NT2/D1 (cell line): ENCODE results near the gene FUT2.

Source experiments
- SUZ12 ChIP-seq: IDR thresholded peaks from 2 replicates; pipeline ENCODE4 v1.6.1; 2011; ENCODE audit not compliant: insufficient read length, insufficient read depth; ENCODE audit errors: extremely low read depth
- YY1 ChIP-seq: IDR thresholded peaks from 2 replicates; pipeline ENCODE4 v1.6.1; 2011; ENCODE audit not compliant: insufficient read length, insufficient read depth
- ZNF274 ChIP-seq: IDR thresholded peaks from 2 replicates; pipeline ENCODE4 v1.6.1; 2011; ENCODE audit warnings: mild to moderate bottlenecking, low read depth, low read length

DNA sequence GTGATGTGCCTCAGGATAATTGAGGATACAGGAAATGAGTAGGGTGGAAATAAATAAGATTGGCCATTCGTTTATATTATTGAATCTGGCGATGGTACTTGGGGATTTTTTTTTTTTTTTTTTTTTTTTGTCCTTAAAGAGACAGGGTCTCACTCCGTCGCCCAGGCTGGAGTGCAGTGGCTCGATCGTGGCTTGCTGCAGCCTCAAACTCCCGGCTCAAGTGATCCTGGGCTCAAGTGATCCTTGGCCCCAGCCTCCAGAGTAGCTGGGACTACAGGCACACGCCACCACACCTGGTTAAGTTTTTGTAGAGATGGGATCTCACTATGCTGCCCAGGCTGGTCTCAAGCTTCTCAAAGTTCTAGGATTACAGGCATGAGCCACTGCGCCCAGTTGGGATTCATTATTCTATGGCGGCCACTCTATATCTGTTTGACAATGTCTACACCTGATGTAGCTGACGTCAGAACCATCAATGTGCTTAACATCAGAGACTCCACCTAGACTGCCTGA, 26.5 kb downstream of the FUT2 start:
- TF ChIP-seq YY1 (no peak), ZNF274 (no peak), SUZ12 (no peak)
